Esophagus muscularis mucosa (tissue), 4 donors: ENCODE measurements around the gene HEPN1.

Experiments used
- CTCF ChIP-seq, 3 experiments: fragments of 200-600 bp in 2 of 3; fragments of 450-650 bp in 1 of 3; sonication (generic) in 2 of 3; IDR thresholded peaks; one replicate each; pipeline ENCODE4 v1.5.1; 2017 to 2019; ENCODE audit warnings: antibody characterized with exemption in 3 of 3, mild to moderate bottlenecking in 2 of 3, moderate library complexity in 1 of 3
- EP300 ChIP-seq: sonication (generic); formaldehyde crosslinking; IDR thresholded peaks from one replicate; pipeline ENCODE4 v1.6.1; 2017; ENCODE audit warnings: antibody characterized with exemption
- POLR2A ChIP-seq: fragments of 450-650 bp; IDR thresholded peaks from one replicate; pipeline ENCODE4 v1.6.1; 2017; ENCODE audit warnings: antibody characterized with exemption, moderate library complexity, mild to moderate bottlenecking, low read depth
- POLR2AphosphoS5 ChIP-seq, 2 donors: sonication (generic); formaldehyde crosslinking; IDR thresholded peaks; one replicate each; pipeline ENCODE4 v1.6.1; 2017; ENCODE audit warnings: antibody characterized with exemption in 2 of 2

DNA sequence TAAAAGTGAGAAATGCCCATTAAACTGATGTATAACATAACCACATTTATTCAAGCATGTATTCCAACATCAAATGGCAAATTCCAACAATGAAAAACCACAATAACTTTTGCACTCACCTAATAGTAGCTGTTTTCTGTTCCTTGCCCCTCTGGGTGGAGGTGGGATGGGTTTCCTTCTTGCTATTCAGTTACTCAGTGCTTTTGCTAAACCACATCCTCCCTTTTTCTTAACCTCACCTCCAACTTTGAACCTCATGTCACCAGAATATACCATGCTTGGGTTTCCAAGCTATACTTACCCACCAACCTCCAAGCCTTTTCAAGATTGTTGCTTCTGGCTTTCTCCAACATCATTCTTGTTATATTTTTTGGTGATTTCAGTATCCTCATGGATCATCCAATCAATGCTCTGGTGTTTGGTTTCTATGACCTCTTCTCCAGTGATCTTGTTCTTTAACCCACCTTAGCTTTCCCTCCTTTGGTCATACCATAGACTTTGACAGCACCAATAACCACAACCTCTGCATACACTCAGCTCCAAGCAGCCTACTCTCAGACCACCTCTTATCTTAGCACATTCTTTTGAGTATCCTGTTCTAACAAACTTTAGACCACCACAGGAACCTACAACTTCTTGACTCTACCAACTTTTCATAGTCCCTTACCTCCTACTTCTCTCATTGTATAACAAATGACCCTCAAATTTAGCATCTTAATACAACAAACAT lies 31.7 kb downstream of the HEPN1 start:
- no peak for TF ChIP-seq CTCF (IDR thresholded peaks at IDR 0.05)
- TF ChIP-seq POLR2A, result no peak
- no peak for TF ChIP-seq POLR2AphosphoS5 (IDR thresholded peaks at IDR 0.05)
- TF ChIP-seq EP300, result no peak
